Fibroblast of lung (primary cell): ENCODE data around the gene SLC6A5.

Source experiments
- CTCF ChIP-seq, 2 donors: IDR thresholded peaks in 1 of 2; conservative IDR thresholded peaks in 1 of 2; 1 replicate in 1 of 2; 2 replicates in 1 of 2; pipeline ENCODE4 v1.5.1; 2011 to 2012; ENCODE audit warnings: low read length in 2 of 2, control low read depth in 1 of 2, inconsistent platforms in 1 of 2, low read depth in 1 of 2, mild to moderate bottlenecking in 1 of 2
- EZH2 ChIP-seq: IDR thresholded peaks from 2 replicates; pipeline ENCODE4 v1.5.1; 2012; ENCODE audit warnings: low read length, control low read depth, mild to moderate bottlenecking; ENCODE audit errors: missing control alignments

- no peak for TF ChIP-seq CTCF (conservative IDR thresholded peaks at IDR 0.05 in 1 of 2, IDR thresholded peaks at IDR 0.05 in 1 of 2; ENCODE audit: low read depth in 1 of 2, low read length in 2 of 2)
- TF ChIP-seq EZH2, result no peak
Measured at GRCh38 chr11:20611892-20612291, 12.5 kb downstream of the SLC6A5 start.
